ENCODE data around the gene CBX8. TPM values are rescaled to one million over a fixed set of nuclear protein-coding genes. Genes with fewer than 3 reads are reported as not detected.

Gene CBX8
- total RNA-seq, 1 donor = 1.5 TPM

- DNase-seq (ENCODE audit: low read depth) = no peak
- no peak for TF ChIP-seq CTCF (IDR thresholded peaks at IDR 0.05; ENCODE audit: insufficient read depth, low read length)
Observed at GRCh38 chr17:79801156-79802038, 4.5 kb upstream of the CBX8 start.

GRCh38 chr17:79800325-79801155, 3.7 kb upstream of the CBX8 start:
- TF ChIP-seq CTCF (IDR thresholded peaks at IDR 0.05; ENCODE audit: insufficient read depth, low read length) = no peak
- DNase-seq (ENCODE audit: low read depth) = peak; percentile 45
- H3K4me3 ChIP-seq (ENCODE audit: low read depth, low read length) = no peak overlapping the region

More at GRCh38 chr17:79801156-79802038, 4.5 kb upstream of the CBX8 start:
- H3K4me3 ChIP-seq (ENCODE audit: low read depth, low read length) = no peak overlapping the region

- DNase-seq (ENCODE audit: low read depth) = no peak
- TF ChIP-seq CTCF (IDR thresholded peaks at IDR 0.05; ENCODE audit: insufficient read depth, low read length) = no peak
- no peak overlapping the region for H3K4me3 ChIP-seq (ENCODE audit: low read depth, low read length)
Observed at GRCh38 chr17:79799538-79800324, 2.9 kb upstream of the CBX8 start.

GRCh38 chr17:79799174-79799537, 2.3 kb upstream of the CBX8 start:
- no peak for DNase-seq (ENCODE audit: low read depth)
- H3K4me3 ChIP-seq (ENCODE audit: low read depth, low read length) = no peak overlapping the region
- TF ChIP-seq CTCF (IDR thresholded peaks at IDR 0.05; ENCODE audit: insufficient read depth, low read length) = no peak

- peak overlapping the region; percentile 9 for H3K4me3 ChIP-seq (ENCODE audit: low read depth, low read length)
- DNase-seq (ENCODE audit: low read depth) = peak; percentile 69
- no peak for TF ChIP-seq CTCF (IDR thresholded peaks at IDR 0.05; ENCODE audit: insufficient read depth, low read length)
Observed at GRCh38 chr17:79798299-79799173, 1.7 kb upstream of the CBX8 start.

Measured in fibroblast of the aortic adventitia (primary cell).